Trophoblast cell (in vitro differentiated cells and primary cell): ENCODE measurements around the gene PEX7.

Source experiments
- DNase-seq, 2 donors: peaks; one replicate each; pipeline ENCODE4 v3.0.0-alpha.2; 2016
- H2AFZ ChIP-seq: 2 replicates; pipeline ENCODE4 v1.6.1; 2013; ENCODE audit warnings: low read length, moderate library complexity, mild to moderate bottlenecking; ENCODE audit not compliant: insufficient read depth, poor library complexity
- H2AK5ac ChIP-seq: 2 replicates; pipeline ENCODE4 v1.6.1; 2013; ENCODE audit warnings: mild to moderate bottlenecking, low read length
- H2BK120ac ChIP-seq: 2 replicates; pipeline ENCODE4 v1.6.1; 2013; ENCODE audit warnings: low read length, mild to moderate bottlenecking, moderate library complexity; ENCODE audit not compliant: insufficient read depth, poor library complexity
- H2BK12ac ChIP-seq: 2 replicates; pipeline ENCODE4 v1.6.1; 2013; ENCODE audit warnings: mild to moderate bottlenecking, low read length, moderate library complexity
- H2BK5ac ChIP-seq: 2 replicates; pipeline ENCODE4 v1.6.1; 2013; ENCODE audit warnings: low read length, low read depth, moderate library complexity, mild to moderate bottlenecking; ENCODE audit not compliant: poor library complexity
- H3K14ac ChIP-seq: 2 replicates; pipeline ENCODE4 v1.6.1; 2013; ENCODE audit warnings: mild to moderate bottlenecking, low read length
- H3K18ac ChIP-seq: 2 replicates; pipeline ENCODE4 v1.6.1; 2013; ENCODE audit warnings: mild to moderate bottlenecking, low read length
- H3K23ac ChIP-seq: 2 replicates; pipeline ENCODE4 v1.6.1; 2013; ENCODE audit warnings: low read length
- H3K27ac ChIP-seq: 2 replicates; pipeline ENCODE4 v1.5.1; 2013; ENCODE audit warnings: low read depth, mild to moderate bottlenecking, inconsistent platforms, low read length, moderate library complexity
- H3K27me3 ChIP-seq: 2 replicates; pipeline ENCODE4 v1.6.1; 2013; ENCODE audit warnings: inconsistent platforms, mild to moderate bottlenecking, low read length, moderate library complexity; ENCODE audit not compliant: insufficient read depth
- H3K36me3 ChIP-seq, 2 experiments: 1 replicate in 1 of 2; 2 replicates in 1 of 2; pipeline ENCODE4 v1.6.1; 2013; ENCODE audit warnings: low read length in 2 of 2, mild to moderate bottlenecking in 2 of 2, moderate library complexity in 1 of 2; ENCODE audit not compliant: insufficient read depth in 2 of 2, control insufficient read depth in 1 of 2
- H3K4ac ChIP-seq: 2 replicates; pipeline ENCODE4 v1.6.1; 2013; ENCODE audit warnings: low read depth, mild to moderate bottlenecking, low read length, moderate library complexity
- H3K4me1 ChIP-seq, 2 experiments: 1 replicate in 1 of 2; 2 replicates in 1 of 2; pipeline ENCODE4 v1.6.1; 2013; ENCODE audit warnings: low read length in 2 of 2, mild to moderate bottlenecking in 2 of 2, moderate library complexity in 1 of 2; ENCODE audit not compliant: insufficient read depth in 2 of 2, control insufficient read depth in 1 of 2
- H3K4me2 ChIP-seq: 2 replicates; pipeline ENCODE4 v1.6.1; 2013; ENCODE audit warnings: inconsistent platforms, mild to moderate bottlenecking, low read length, moderate library complexity
- H3K4me3 ChIP-seq: 2 replicates; pipeline ENCODE4 v1.5.1; 2013; ENCODE audit warnings: mild to moderate bottlenecking, low read depth, low read length, inconsistent platforms
- H3K79me1 ChIP-seq: one replicate; pipeline ENCODE4 v1.6.1; 2013; ENCODE audit warnings: low read length
- H3K79me2 ChIP-seq: 2 replicates; pipeline ENCODE4 v1.6.1; 2013; ENCODE audit warnings: low read length, mild to moderate bottlenecking; ENCODE audit not compliant: control insufficient read depth, insufficient read depth, poor library complexity
- H3K9ac ChIP-seq: 2 replicates; pipeline ENCODE4 v1.6.1; 2013; ENCODE audit warnings: mild to moderate bottlenecking, low read length
- H3K9me3 ChIP-seq: 2 replicates; pipeline ENCODE4 v1.6.1; 2013; ENCODE audit warnings: low read depth, mild to moderate bottlenecking, control low read depth, inconsistent platforms, low read length; ENCODE audit not compliant: insufficient read depth
- H4K12ac ChIP-seq: 2 replicates; pipeline ENCODE4 v1.6.1; 2013; ENCODE audit warnings: low read depth, mild to moderate bottlenecking, low read length, moderate library complexity
- H4K8ac ChIP-seq: 2 replicates; pipeline ENCODE4 v1.6.1; 2013; ENCODE audit warnings: low read depth, mild to moderate bottlenecking, low read length, moderate library complexity
- H4K91ac ChIP-seq: one replicate; pipeline ENCODE4 v1.6.1; 2013; ENCODE audit warnings: low read depth, mild to moderate bottlenecking, low read length, moderate library complexity
- WGBS: extraction: QIAGEN DNeasy Blood & Tissue Kit; methylation state at CpG from one replicate; pipeline ENCODE4 v1.1.7; 2013; ENCODE audit warnings: missing lambda C conversion rate; ENCODE audit not compliant: insufficient read length, insufficient coverage; ENCODE audit errors: extremely low coverage; 5-methylcytosine and 5-hydroxymethylcytosine counted together

Gene PEX7

GRCh38 chr6:136926383-136926782, 104.0 kb downstream of the PEX7 start:
- Histone ChIP-seq H3K14ac (no peak overlapping the region), H3K4me2 (no peak overlapping the region), H3K4me3 (no peak overlapping the region), H3K9me3 (peaks cover 7% of the 10 kb centered on the region), H3K79me1 (no peaks in the 10 kb centered on the region), H2BK5ac (no peak overlapping the region), H3K27me3 (peaks cover 27% of the 10 kb centered on the region), H3K79me2 (no peaks in the 10 kb centered on the region), H3K4ac (no peak overlapping the region), H2AK5ac (no peak overlapping the region), H3K9ac (no peak overlapping the region), H3K18ac (no peak overlapping the region), H4K91ac (no peak overlapping the region), H3K23ac (no peak overlapping the region), H4K8ac (no peak overlapping the region), H2BK12ac (no peak overlapping the region), H3K36me3 (no peaks in the 10 kb centered on the region), H2AFZ (no peak overlapping the region), H2BK120ac (no peak overlapping the region), H3K4me1 (peaks cover 11% of the 10 kb centered on the region in 2 experiments), H4K12ac (no peak overlapping the region), H3K27ac (no peak overlapping the region)
- no CpG with 5 or more reads among the region's 2 CpGs for WGBS
- no peak for DNase-seq

- Histone ChIP-seq H4K91ac (no peak overlapping the region), H3K36me3 (no peaks in the 10 kb centered on the region), H3K4ac (no peak overlapping the region), H3K27ac (no peak overlapping the region), H3K4me2 (no peak overlapping the region), H4K12ac (no peak overlapping the region), H3K14ac (no peak overlapping the region), H3K27me3 (peaks cover 18% of the 10 kb centered on the region), H3K9me3 (peaks cover 6% of the 10 kb centered on the region), H2BK120ac (no peak overlapping the region), H3K9ac (no peak overlapping the region), H2AFZ (no peak overlapping the region), H3K18ac (no peak overlapping the region), H4K8ac (no peak overlapping the region), H2AK5ac (no peak overlapping the region), H3K79me2 (no peaks in the 10 kb centered on the region), H3K4me3 (no peak overlapping the region), H2BK5ac (no peak overlapping the region), H3K23ac (no peak overlapping the region), H3K79me1 (no peaks in the 10 kb centered on the region), H3K4me1 (peaks cover 3 to 4% of the 10 kb centered on the region in 2 experiments), H2BK12ac (no peak overlapping the region)
- no peak for DNase-seq
- WGBS = no CpG with 5 or more reads among the region's 3 CpGs
These were observed 104.9 kb downstream of the PEX7 start for GRCh38 chr6:136927292-136927691.

- Histone ChIP-seq H2BK12ac (no peak overlapping the region), H3K18ac (no peak overlapping the region), H2BK5ac (no peak overlapping the region), H3K23ac (no peak overlapping the region), H3K9me3 (no peaks in the 10 kb centered on the region), H2AK5ac (no peak overlapping the region), H4K12ac (no peak overlapping the region), H3K4ac (no peak overlapping the region), H3K14ac (no peak overlapping the region), H3K36me3 (no peaks in the 10 kb centered on the region), H3K4me1 (no peaks in the 10 kb centered on the region), H4K91ac (no peak overlapping the region), H3K4me3 (no peak overlapping the region), H3K4me2 (no peak overlapping the region), H4K8ac (no peak overlapping the region), H3K27me3 (no peaks in the 10 kb centered on the region), H2AFZ (no peak overlapping the region), H3K79me1 (no peaks in the 10 kb centered on the region), H3K9ac (no peak overlapping the region), H2BK120ac (no peak overlapping the region), H3K79me2 (no peaks in the 10 kb centered on the region), H3K27ac (no peak overlapping the region)
- DNase-seq = peak in 1 of 2 donors; percentile 19
- no CpG with 5 or more reads among the region's 4 CpGs for WGBS
These were observed 108.1 kb downstream of the PEX7 start for GRCh38 chr6:136930528-136930927.

- Histone ChIP-seq H2BK12ac (no peak overlapping the region), H2AK5ac (no peak overlapping the region), H3K4me2 (no peak overlapping the region), H4K8ac (no peak overlapping the region), H3K4me1 (no peaks in the 10 kb centered on the region), H3K36me3 (no peaks in the 10 kb centered on the region), H3K27ac (no peak overlapping the region), H3K23ac (no peak overlapping the region), H3K18ac (no peak overlapping the region), H3K14ac (no peak overlapping the region), H3K79me2 (no peaks in the 10 kb centered on the region), H3K4ac (no peak overlapping the region), H4K12ac (no peak overlapping the region), H3K9ac (no peak overlapping the region), H3K27me3 (no peaks in the 10 kb centered on the region), H3K9me3 (no peaks in the 10 kb centered on the region), H2AFZ (no peak overlapping the region), H3K4me3 (no peak overlapping the region), H2BK120ac (no peak overlapping the region), H2BK5ac (no peak overlapping the region), H4K91ac (no peak overlapping the region), H3K79me1 (no peaks in the 10 kb centered on the region)
- no peak for DNase-seq
- no CpG with 5 or more reads among the region's 2 CpGs for WGBS
These were observed 110.2 kb downstream of the PEX7 start for GRCh38 chr6:136932599-136932998.
